Omental fat pad (tissue), 4 donors: Measurements from ENCODE around the gene NKAPL. TPM values are rescaled to one million over a fixed set of nuclear protein-coding genes. Genes with fewer than 3 reads are reported as not detected.

Source experiments
- ATAC-seq: fragments of 150-250 bp; one replicate; pipeline ENCODE4 v1.9.1; 2016; ENCODE audit warnings: mild to moderate bottlenecking, moderate library complexity; ENCODE audit not compliant: low FRiP score
- DNase-seq: peaks from one replicate; pipeline ENCODE4 v3.0.0-alpha.2; 2019; ENCODE audit warnings: low spot score
- CTCF ChIP-seq, 3 donors: fragments of 450-650 bp; IDR thresholded peaks; one replicate each; pipeline ENCODE4 v1.5.1; 2016 to 2017; ENCODE audit warnings: antibody characterized with exemption in 3 of 3, mild to moderate bottlenecking in 3 of 3, moderate library complexity in 2 of 3
- total RNA-seq, 4 donors: library from RNA; depleted of rRNA; stranded (reverse); fragments of >200 nt; gene quantifications; one replicate each; pipeline ENCODE4 v1.1.0, GENCODE V29; 2016

Gene NKAPL
- total RNA-seq, 4 donors from 2014 or later: 1.3 to 4.4 (median 2.4) TPM

GRCh38 chr6:28226460-28226859 is 32.6 kb upstream of the NKAPL start:
- no peak for TF ChIP-seq CTCF (IDR thresholded peaks at IDR 0.05)
- no peak for ATAC-seq
- DNase-seq: no peak

GRCh38 chr6:28232785-28233184 is 26.3 kb upstream of the NKAPL start:
- no peak for TF ChIP-seq CTCF (IDR thresholded peaks at IDR 0.05)
- DNase-seq: no peak
- ATAC-seq: no peak

- DNase-seq (no peak), ATAC-seq (no peak)
- TF ChIP-seq CTCF (IDR thresholded peaks at IDR 0.05): no peak
Observed at GRCh38 chr6:28235912-28236452, 23.1 kb upstream of the NKAPL start.

- TF ChIP-seq CTCF (IDR thresholded peaks at IDR 0.05): no peak
- no peak for ATAC-seq
- no peak for DNase-seq
Observed at GRCh38 chr6:28239636-28240035, 19.5 kb upstream of the NKAPL start.

DNA sequence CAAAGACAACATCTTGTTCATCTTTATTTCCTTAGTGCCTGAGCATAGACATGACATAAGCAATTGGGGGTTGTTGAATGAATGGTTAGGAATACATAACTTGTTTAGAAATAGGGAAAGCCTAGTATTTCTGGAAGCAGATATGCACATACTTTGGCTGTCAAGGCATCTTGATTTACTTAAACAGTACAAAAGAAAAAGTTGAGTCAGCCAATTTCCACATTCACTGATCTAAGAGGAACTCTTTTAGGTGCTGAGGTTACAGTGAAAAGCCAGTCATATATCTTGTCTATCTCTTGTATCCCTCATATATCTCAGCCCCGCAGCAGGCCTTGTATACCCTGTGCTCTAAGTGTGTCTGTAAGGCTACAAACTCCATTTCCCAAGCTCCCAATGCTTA is 18.6 kb upstream of the NKAPL start:
- DNase-seq (no peak), ATAC-seq (no peak)
- no peak for TF ChIP-seq CTCF (IDR thresholded peaks at IDR 0.05)

DNA sequence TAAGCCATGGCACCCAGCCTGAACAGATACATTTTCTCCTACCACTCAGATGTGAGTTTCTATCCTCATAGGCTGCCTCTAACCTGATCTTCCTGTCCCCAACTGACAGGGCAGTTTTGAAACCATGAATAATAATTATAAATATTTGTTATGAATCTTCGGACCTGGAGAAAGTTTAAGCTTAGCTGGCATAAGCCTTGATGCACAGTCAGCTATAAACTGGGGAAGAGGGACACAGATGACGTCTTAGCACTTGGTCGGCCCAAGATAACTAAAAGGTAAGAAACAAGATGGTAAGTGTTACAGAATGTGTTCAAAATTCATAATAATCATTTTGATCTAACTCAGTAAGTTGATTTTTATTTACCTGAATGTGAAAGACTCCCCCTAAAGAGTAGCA is 15.2 kb upstream of the NKAPL start:
- TF ChIP-seq CTCF (IDR thresholded peaks at IDR 0.05): no peak
- no peak for ATAC-seq
- no peak for DNase-seq

DNA sequence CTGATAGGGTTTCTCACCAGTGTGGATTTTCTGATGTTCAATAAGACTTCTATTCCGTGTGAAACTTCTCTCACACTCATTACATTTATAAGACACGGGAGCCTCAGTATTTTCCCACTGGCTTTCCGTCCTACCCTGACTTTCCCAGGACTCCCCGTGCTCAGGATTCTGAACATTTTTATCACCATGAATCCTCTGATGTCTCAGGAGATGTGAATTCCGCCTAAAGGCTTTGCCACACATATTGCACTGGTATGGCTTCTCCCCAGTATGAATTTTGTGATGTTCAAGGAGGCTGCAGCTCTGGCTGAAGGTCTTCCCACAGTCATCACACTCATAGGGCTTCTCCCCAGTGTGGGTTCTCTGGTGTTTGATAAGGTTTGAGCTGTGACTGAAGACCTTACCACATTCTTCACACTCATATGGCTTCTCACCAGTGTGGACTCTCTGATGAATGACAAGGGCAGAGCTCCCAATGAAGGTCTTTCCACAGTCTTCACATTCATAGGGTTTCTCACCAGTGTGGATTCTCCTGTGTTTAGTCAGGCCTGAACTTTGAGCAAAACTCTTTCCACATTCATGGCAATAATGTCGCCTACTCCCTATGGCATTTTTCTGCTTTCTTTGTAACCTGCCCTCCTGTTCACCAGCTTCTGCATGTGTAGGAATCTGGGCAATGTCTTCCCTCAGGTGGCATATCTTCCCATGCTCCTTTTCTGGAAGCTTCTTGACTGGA is 13.7 kb upstream of the NKAPL start:
- no peak for TF ChIP-seq CTCF (IDR thresholded peaks at IDR 0.05)
- ATAC-seq (no peak), DNase-seq (no peak)
